WI38 (cell line): ENCODE results near the gene PTPN3.

Experiments
- H3K4me3 ChIP-seq: 2 replicates; pipeline ENCODE4 v1.5.1; 2011; ENCODE audit warnings: low read depth, mild to moderate bottlenecking, control low read depth, low read length
- TF ChIP-seq, protein P1 (sequence below): IDR thresholded peaks from 2 replicates; pipeline ENCODE4 v1.5.1; 2012; ENCODE audit warnings: low read depth, mild to moderate bottlenecking, control low read depth, low read length

The PTPN3 gene

DNA sequence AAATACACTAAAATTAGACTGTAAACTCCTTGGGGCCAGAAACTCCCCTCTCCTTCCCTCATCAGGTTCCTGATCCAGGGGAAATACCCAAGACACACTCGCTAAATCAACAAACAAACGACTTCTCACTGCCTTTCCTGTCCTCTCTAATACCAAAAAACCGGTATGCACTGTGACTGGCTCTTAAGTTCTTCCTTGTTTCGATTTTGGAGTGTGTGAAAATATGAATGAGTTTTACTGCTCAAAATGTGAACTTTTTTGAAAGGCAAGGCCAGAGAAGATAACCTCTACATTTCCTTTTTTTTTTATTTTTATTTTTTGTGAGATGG is 96.2 kb downstream of the PTPN3 start:
- TF ChIP-seq, protein P1, sequence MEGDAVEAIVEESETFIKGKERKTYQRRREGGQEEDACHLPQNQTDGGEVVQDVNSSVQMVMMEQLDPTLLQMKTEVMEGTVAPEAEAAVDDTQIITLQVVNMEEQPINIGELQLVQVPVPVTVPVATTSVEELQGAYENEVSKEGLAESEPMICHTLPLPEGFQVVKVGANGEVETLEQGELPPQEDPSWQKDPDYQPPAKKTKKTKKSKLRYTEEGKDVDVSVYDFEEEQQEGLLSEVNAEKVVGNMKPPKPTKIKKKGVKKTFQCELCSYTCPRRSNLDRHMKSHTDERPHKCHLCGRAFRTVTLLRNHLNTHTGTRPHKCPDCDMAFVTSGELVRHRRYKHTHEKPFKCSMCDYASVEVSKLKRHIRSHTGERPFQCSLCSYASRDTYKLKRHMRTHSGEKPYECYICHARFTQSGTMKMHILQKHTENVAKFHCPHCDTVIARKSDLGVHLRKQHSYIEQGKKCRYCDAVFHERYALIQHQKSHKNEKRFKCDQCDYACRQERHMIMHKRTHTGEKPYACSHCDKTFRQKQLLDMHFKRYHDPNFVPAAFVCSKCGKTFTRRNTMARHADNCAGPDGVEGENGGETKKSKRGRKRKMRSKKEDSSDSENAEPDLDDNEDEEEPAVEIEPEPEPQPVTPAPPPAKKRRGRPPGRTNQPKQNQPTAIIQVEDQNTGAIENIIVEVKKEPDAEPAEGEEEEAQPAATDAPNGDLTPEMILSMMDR: no peak
- H3K4me3 ChIP-seq: no peak overlapping the region

DNA sequence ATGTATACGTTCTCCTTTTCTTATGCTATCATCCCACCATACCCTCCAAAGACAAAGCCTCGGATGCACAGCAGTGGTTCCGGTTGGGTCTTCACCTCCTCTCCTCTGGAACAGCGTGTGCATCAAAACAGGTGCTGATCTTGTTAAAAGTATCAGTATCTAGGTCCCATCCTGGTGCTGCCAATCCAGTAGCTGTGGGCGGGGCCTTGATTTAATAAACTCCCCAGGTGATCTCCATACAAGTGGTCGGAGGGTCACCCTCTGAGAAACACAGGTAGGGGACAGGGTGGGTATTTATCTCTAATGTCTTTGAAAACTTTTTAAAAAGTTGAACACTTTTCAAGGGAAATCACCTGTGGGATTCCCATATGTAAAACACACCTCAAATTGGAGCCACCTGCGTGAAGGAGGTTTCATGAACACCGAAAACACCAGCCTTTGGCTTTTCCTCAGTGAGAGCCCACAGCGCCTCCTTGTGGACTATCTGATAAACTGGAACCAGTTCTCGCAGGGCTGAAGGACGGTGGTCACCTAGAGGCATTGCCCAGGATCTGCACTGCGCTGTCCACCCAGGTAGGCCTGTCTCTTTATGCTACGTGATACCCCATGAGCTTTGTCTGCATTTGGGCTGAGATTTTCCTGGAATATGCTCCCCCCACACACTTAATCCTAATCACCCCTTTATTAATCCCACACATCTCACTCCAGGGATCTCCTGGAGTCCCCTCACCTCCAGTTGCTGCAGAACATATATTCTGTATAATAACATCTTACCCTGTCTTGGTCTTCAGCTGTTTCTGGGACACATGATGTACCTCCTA is 96.7 kb downstream of the PTPN3 start:
- no peak overlapping the region for H3K4me3 ChIP-seq
- TF ChIP-seq, protein P1: peak; percentile 67

DNA sequence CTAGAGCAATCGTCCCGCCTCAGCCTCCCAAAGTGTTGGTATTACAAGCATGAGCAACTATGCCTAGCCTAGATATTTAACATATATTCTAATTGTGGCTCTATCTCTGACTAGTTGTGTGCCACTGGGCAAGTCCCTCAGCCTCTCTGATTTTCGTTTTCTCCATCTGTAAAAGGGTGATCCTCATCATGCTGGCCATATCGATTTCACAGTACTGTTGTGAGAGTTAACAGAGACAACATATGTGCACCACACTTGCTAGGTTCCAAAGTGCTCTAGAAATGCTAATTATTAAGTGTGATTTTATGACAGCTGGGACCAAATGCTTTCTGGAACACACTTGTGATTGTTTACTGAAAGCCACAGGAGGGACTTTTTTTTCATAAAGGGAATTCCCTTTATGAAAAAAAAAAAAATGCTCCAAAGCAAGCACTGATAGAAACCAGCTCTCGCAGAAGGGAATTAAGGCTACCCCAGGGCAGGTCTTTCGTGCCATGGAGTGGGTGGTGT is 98.8 kb downstream of the PTPN3 start:
- no peak overlapping the region for H3K4me3 ChIP-seq
- TF ChIP-seq, protein P1: no peak

DNA sequence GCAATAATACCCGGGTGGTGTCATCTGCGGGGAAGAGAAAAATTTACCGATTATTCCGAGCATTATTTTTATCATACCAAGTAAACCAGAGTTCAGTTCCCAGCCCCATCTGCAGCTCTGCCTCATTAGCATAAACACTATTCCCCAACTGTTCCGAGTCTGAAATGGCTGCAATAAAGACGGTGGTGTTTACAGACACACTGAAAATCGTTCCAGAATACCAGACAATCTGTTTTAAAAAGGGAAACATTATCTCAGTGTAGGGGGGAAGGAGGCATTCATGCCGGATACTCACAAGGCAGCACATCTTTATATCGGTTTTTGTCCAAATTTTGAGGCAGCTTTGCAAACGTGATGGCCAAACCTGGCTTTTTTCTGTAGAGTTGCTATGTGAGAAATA is 106.9 kb downstream of the PTPN3 start:
- no peak overlapping the region for H3K4me3 ChIP-seq
- TF ChIP-seq, protein P1: no peak

DNA sequence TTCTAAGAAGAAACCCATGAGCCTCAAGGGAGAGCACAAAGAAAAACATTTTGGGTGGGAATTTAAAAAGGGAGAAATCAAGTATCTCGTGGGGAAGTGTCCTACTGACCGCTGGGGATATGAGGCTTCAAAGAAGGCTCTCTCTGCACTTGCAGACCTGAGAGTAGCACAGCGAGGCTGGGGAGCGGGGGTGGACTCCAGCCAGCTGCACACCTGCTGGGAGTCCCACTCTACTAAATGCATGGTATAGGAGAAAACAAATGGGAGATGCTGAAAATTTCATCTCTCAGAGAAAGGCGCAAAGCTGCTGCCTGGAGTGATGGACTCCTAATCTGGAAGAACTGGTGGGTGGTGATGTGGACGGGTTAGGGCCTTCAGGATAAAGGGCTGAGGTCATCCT is 110.3 kb downstream of the PTPN3 start:
- TF ChIP-seq, protein P1: no peak
- no peak overlapping the region for H3K4me3 ChIP-seq

DNA sequence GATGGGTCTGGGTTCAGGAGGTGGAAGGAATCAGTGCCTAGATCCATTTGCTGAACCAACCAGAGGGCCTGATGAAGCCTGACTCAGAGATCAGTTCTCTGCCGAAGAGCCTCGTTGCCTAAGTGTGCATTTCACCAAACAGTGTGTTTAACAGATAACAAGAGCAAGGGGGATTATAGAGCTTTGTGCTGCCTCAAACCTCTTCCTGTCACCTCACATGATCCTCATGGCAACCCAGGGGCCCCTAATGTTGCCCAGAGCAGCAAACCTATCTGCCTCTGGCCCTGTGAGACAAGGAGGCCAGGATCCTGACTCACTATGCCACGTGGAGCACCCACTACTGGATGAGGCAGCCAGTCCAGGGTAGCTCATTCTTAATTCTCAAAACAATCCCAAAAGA is 110.9 kb downstream of the PTPN3 start:
- TF ChIP-seq, protein P1: no peak
- no peak overlapping the region for H3K4me3 ChIP-seq

DNA sequence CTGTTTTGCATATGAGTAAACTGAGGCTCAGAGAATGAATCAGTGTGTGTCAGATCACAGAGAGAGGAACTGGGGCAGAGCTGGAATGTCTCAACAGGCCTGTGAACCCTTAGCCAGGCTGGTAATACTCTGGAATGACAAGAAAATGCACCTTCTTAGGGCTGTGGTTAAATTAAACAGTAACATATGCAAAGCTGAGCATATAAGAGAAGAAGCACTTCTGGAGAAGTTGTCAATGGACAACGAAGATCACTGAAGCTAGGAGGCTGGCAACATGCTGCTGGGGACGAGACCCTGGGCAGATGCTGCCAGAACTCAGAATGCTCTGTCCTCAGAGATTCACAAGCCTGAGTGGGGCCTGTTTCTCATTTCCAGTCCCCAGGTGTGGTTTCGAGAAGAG is 112.6 kb downstream of the PTPN3 start:
- H3K4me3 ChIP-seq: no peak overlapping the region
- TF ChIP-seq, protein P1: no peak
